WTC11 (cell line): ENCODE measurements around the gene C17orf100. TPM values are rescaled to one million over a fixed set of nuclear protein-coding genes. Genes with fewer than 3 reads are reported as not detected.

ENCODE experiments used
- ATAC-seq: fragments of 200-7000 bp; cut with Tn5 transposase; 2 replicates; pipeline ENCODE4 v1.10.0; 2021; ENCODE audit warnings: mild to moderate bottlenecking, moderate library complexity
- CTCF ChIA-PET: fragments of 300-600 bp; sonication (Branson Sonifier 250); formaldehyde crosslinking; loops from one replicate; lab custom pipeline; 2021; ENCODE audit warnings: antibody characterized with exemption; lab: Charles Lee
- POLR2A ChIA-PET: fragments of 350-600 bp; sonication (Branson Sonifier 250); formaldehyde crosslinking; loops from one replicate; lab custom pipeline; 2021; ENCODE audit warnings: antibody characterized with exemption; lab: Charles Lee
- DNase-seq: peaks from one replicate; pipeline ENCODE4 v3.0.0; 2021; ENCODE audit warnings: low spot score
- H3K27ac Mint-ChIP-seq: 2 replicates; pipeline ENCODE4 v1.8.0; 2021; ENCODE audit warnings: mixed read lengths
- H3K27me3 Mint-ChIP-seq: 2 replicates; pipeline ENCODE4 v1.8.0; 2021; ENCODE audit warnings: low read depth, mild to moderate bottlenecking, moderate library complexity, mixed read lengths
- H3K36me3 Mint-ChIP-seq: 2 replicates; pipeline ENCODE4 v1.8.0; 2021; ENCODE audit warnings: mixed read lengths
- H3K4me1 Mint-ChIP-seq: 2 replicates; pipeline ENCODE4 v1.8.0; 2022; ENCODE audit warnings: mixed read lengths
- H3K4me3 Mint-ChIP-seq: 2 replicates; pipeline ENCODE4 v1.8.0; 2021; ENCODE audit warnings: mild to moderate bottlenecking, moderate library complexity, mixed read lengths
- H3K9me3 Mint-ChIP-seq: 2 replicates; pipeline ENCODE4 v1.8.0; 2021; ENCODE audit warnings: mixed read lengths
- CREB1 ChIP-seq: sonication (generic); formaldehyde crosslinking; IDR thresholded peaks from 2 replicates; pipeline ENCODE4 v1.8.0; 2023; ENCODE audit warnings: mild to moderate bottlenecking, missing genetic modification reagents
- ERG ChIP-seq: fragments of 250-450 bp; sonication (Bioruptor Pico); IDR thresholded peaks from 2 replicates; pipeline ENCODE4 v1.8.0; 2021; ENCODE audit warnings: mild to moderate bottlenecking
- FOXJ3 ChIP-seq: sonication (generic); formaldehyde crosslinking; IDR thresholded peaks from 2 replicates; pipeline ENCODE4 v1.9.0; 2021; ENCODE audit warnings: missing genetic modification reagents, mild to moderate bottlenecking, borderline replicate concordance
- FOXP1 ChIP-seq: sonication (generic); formaldehyde crosslinking; IDR thresholded peaks from 2 replicates; pipeline ENCODE4 v1.8.0; 2022; ENCODE audit warnings: missing genetic modification reagents, mild to moderate bottlenecking, moderate library complexity, borderline replicate concordance
- IRF2 ChIP-seq: sonication (generic); formaldehyde crosslinking; IDR thresholded peaks from 2 replicates; pipeline ENCODE4 v1.8.0; 2022; ENCODE audit warnings: low read depth, missing genetic modification reagents, borderline replicate concordance
- NFATC4 ChIP-seq: fragments of 250-450 bp; sonication (Bioruptor Pico); IDR thresholded peaks from 2 replicates; pipeline ENCODE4 v1.9.0; 2021; ENCODE audit warnings: mild to moderate bottlenecking
- NR3C1 ChIP-seq: sonication (generic); formaldehyde crosslinking; conservative IDR thresholded peaks from 2 replicates; pipeline ENCODE4 v1.8.1; 2023; ENCODE audit warnings: low read depth, mild to moderate bottlenecking, missing genetic modification reagents
- OVOL2 ChIP-seq: fragments of 250-450 bp; sonication (Bioruptor Pico); IDR thresholded peaks from 2 replicates; pipeline ENCODE4 v1.9.0; 2021; ENCODE audit warnings: mild to moderate bottlenecking, borderline replicate concordance
- SMAD4 ChIP-seq: sonication (generic); formaldehyde crosslinking; IDR thresholded peaks from 2 replicates; pipeline ENCODE4 v1.8.0; 2022; ENCODE audit warnings: mild to moderate bottlenecking, missing genetic modification reagents
- STAT6 ChIP-seq: sonication (generic); formaldehyde crosslinking; conservative IDR thresholded peaks from 2 replicates; pipeline ENCODE4 v1.8.1; 2023; ENCODE audit warnings: mild to moderate bottlenecking, low read depth, missing genetic modification reagents, moderate library complexity
- ZBTB21 ChIP-seq: sonication (generic); formaldehyde crosslinking; IDR thresholded peaks from 2 replicates; pipeline ENCODE4 v1.8.1; 2023; ENCODE audit warnings: mild to moderate bottlenecking, missing genetic modification reagents, borderline replicate concordance
- ZNF512 ChIP-seq: sonication (generic); formaldehyde crosslinking; IDR thresholded peaks from 2 replicates; pipeline ENCODE4 v1.8.1; 2022; ENCODE audit warnings: missing genetic modification reagents, borderline replicate concordance
- total RNA-seq: library from RNA; stranded (reverse); gene quantifications from 3 replicates; pipeline ENCODE4 v1.2.3, GENCODE V29; 2021
- TF ChIP-seq, protein P1 (sequence below): sonication (generic); formaldehyde crosslinking; IDR thresholded peaks from 2 replicates; pipeline ENCODE4 v1.8.1; 2022; ENCODE audit warnings: low read depth, missing genetic modification reagents, borderline replicate concordance
- TF ChIP-seq, protein P2 (sequence below): sonication (generic); formaldehyde crosslinking; IDR thresholded peaks from 2 replicates; pipeline ENCODE4 v1.8.0; 2022; ENCODE audit warnings: mild to moderate bottlenecking, missing genetic modification reagents
- TF ChIP-seq, protein P3 (sequence below): sonication (generic); formaldehyde crosslinking; IDR thresholded peaks from 2 replicates; pipeline ENCODE4 v1.8.0; 2023; ENCODE audit warnings: mild to moderate bottlenecking, missing genetic modification reagents
- TF ChIP-seq, protein P4 (sequence below): fragments of 250-450 bp; sonication (Bioruptor Pico); IDR thresholded peaks from 2 replicates; pipeline ENCODE4 v1.9.0; 2021; ENCODE audit warnings: moderate library complexity, mild to moderate bottlenecking, inconsistent platforms, borderline replicate concordance
- TF ChIP-seq, protein P5 (sequence below): fragments of 250-450 bp; sonication (Bioruptor Pico); IDR thresholded peaks from 2 replicates; pipeline ENCODE4 v1.9.0; 2021; ENCODE audit warnings: mild to moderate bottlenecking, borderline replicate concordance

The C17orf100 gene
- total RNA-seq, 1 experiment from 2014 or later = 2.7 TPM

- TF ChIP-seq ZNF512 (CRISPR knock-in tag) (no peak), ZBTB21 (CRISPR knock-in tag) (no peak), STAT6 (CRISPR knock-in tag) (no peak), SMAD4 (CRISPR knock-in tag) (no peak), NFATC4 (CRISPR knock-in tag) (no peak)
- TF ChIP-seq, protein P1, sequence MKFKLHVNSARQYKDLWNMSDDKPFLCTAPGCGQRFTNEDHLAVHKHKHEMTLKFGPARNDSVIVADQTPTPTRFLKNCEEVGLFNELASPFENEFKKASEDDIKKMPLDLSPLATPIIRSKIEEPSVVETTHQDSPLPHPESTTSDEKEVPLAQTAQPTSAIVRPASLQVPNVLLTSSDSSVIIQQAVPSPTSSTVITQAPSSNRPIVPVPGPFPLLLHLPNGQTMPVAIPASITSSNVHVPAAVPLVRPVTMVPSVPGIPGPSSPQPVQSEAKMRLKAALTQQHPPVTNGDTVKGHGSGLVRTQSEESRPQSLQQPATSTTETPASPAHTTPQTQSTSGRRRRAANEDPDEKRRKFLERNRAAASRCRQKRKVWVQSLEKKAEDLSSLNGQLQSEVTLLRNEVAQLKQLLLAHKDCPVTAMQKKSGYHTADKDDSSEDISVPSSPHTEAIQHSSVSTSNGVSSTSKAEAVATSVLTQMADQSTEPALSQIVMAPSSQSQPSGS (CRISPR knock-in tag) = no peak
Measured at GRCh38 chr17:6660101-6660500, 8.5 kb downstream of the C17orf100 start (continued).

DNA sequence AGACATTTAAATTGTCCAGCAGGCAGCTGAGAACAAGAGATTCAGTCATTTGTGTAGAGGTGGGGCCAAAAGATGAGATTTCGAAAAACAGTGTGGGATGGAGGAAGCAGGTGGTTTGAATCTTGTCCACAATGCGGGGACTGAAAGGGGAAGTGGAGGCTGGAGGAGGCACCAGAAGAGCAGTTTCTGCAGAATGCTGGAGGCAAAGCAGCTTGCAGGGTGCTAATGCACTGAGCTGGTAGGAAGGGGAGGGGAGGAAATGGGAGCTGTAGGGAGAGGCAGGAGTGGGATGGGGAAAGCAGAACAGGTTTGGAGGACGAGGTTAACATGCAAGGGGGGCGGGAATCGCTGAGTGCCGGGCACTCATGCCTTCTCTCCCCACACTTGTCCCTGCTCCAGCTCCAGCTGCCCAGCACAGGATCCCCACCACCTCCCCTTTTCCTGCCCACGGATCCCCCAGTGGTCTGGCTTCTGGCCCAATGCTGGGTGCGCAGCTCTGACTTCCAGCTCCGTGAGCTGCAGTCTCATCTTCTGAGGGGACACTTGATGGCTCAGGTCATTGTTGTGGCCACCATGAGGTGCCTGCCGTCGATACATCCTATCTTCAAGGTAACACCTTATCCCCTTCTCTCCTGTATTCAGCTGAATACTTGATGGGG lies 9.4 kb downstream of the C17orf100 start:
- Mint-ChIP-seq H3K4me3 (no peak overlapping the region), H3K27me3 (peaks cover 56% of the 10 kb centered on the region), H3K27ac (no peak overlapping the region), H3K9me3 (no peaks in the 10 kb centered on the region), H3K4me1 (peaks cover 11% of the 10 kb centered on the region), H3K36me3 (no peaks in the 10 kb centered on the region)
- ChIA-PET CTCF (interaction anchor here (0.5 to 1.6 kb wide), 4 partner anchors 182 to 433 kb away, joined by 3 to 8 read pairs (median 3); no protein-coding TSS in a partner anchor), POLR2A (no interaction called here)
- DNase-seq (no peak), ATAC-seq (no peak)
- TF ChIP-seq, protein P2, sequence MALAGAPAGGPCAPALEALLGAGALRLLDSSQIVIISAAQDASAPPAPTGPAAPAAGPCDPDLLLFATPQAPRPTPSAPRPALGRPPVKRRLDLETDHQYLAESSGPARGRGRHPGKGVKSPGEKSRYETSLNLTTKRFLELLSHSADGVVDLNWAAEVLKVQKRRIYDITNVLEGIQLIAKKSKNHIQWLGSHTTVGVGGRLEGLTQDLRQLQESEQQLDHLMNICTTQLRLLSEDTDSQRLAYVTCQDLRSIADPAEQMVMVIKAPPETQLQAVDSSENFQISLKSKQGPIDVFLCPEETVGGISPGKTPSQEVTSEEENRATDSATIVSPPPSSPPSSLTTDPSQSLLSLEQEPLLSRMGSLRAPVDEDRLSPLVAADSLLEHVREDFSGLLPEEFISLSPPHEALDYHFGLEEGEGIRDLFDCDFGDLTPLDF (CRISPR knock-in tag) = no peak
- no peak for TF ChIP-seq ERG (CRISPR knock-in tag)
- TF ChIP-seq, protein P3, sequence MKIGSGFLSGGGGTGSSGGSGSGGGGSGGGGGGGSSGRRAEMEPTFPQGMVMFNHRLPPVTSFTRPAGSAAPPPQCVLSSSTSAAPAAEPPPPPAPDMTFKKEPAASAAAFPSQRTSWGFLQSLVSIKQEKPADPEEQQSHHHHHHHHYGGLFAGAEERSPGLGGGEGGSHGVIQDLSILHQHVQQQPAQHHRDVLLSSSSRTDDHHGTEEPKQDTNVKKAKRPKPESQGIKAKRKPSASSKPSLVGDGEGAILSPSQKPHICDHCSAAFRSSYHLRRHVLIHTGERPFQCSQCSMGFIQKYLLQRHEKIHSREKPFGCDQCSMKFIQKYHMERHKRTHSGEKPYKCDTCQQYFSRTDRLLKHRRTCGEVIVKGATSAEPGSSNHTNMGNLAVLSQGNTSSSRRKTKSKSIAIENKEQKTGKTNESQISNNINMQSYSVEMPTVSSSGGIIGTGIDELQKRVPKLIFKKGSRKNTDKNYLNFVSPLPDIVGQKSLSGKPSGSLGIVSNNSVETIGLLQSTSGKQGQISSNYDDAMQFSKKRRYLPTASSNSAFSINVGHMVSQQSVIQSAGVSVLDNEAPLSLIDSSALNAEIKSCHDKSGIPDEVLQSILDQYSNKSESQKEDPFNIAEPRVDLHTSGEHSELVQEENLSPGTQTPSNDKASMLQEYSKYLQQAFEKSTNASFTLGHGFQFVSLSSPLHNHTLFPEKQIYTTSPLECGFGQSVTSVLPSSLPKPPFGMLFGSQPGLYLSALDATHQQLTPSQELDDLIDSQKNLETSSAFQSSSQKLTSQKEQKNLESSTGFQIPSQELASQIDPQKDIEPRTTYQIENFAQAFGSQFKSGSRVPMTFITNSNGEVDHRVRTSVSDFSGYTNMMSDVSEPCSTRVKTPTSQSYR (CRISPR knock-in tag) = no peak
- no peak for TF ChIP-seq IRF2 (CRISPR knock-in tag)
- TF ChIP-seq, protein P4, sequence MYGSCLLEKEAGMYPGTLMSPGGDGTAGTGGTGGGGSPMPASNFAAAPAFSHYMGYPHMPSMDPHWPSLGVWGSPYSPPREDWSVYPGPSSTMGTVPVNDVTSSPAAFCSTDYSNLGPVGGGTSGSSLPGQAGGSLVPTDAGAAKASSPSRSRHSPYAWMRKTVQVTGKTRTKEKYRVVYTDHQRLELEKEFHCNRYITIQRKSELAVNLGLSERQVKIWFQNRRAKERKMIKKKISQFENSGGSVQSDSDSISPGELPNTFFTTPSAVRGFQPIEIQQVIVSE = no peak
- no peak for TF ChIP-seq FOXJ3 (CRISPR knock-in tag)
- TF ChIP-seq, protein P5, sequence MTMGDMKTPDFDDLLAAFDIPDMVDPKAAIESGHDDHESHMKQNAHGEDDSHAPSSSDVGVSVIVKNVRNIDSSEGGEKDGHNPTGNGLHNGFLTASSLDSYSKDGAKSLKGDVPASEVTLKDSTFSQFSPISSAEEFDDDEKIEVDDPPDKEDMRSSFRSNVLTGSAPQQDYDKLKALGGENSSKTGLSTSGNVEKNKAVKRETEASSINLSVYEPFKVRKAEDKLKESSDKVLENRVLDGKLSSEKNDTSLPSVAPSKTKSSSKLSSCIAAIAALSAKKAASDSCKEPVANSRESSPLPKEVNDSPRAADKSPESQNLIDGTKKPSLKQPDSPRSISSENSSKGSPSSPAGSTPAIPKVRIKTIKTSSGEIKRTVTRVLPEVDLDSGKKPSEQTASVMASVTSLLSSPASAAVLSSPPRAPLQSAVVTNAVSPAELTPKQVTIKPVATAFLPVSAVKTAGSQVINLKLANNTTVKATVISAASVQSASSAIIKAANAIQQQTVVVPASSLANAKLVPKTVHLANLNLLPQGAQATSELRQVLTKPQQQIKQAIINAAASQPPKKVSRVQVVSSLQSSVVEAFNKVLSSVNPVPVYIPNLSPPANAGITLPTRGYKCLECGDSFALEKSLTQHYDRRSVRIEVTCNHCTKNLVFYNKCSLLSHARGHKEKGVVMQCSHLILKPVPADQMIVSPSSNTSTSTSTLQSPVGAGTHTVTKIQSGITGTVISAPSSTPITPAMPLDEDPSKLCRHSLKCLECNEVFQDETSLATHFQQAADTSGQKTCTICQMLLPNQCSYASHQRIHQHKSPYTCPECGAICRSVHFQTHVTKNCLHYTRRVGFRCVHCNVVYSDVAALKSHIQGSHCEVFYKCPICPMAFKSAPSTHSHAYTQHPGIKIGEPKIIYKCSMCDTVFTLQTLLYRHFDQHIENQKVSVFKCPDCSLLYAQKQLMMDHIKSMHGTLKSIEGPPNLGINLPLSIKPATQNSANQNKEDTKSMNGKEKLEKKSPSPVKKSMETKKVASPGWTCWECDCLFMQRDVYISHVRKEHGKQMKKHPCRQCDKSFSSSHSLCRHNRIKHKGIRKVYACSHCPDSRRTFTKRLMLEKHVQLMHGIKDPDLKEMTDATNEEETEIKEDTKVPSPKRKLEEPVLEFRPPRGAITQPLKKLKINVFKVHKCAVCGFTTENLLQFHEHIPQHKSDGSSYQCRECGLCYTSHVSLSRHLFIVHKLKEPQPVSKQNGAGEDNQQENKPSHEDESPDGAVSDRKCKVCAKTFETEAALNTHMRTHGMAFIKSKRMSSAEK (CRISPR knock-in tag) = no peak
- TF ChIP-seq FOXP1 = no peak
- TF ChIP-seq CREB1 (CRISPR knock-in tag) = no peak
- TF ChIP-seq NR3C1 (CRISPR knock-in tag) = no peak
- TF ChIP-seq OVOL2 (CRISPR knock-in tag) = no peak
